ENCODE results near the gene PPP3CA. TPM values are rescaled to one million over a fixed set of nuclear protein-coding genes. Genes with fewer than 3 reads are reported as not detected.
A peak's percentile ranks its signal among the peaks of the same experiment; 100 is the strongest.

The PPP3CA gene
- total and polyA plus RNA-seq, 2 donors from 2014 or later = 6.9 to 31.5 TPM

GRCh38 chr4:100977274-100977673 is 370.1 kb downstream of the PPP3CA start:
- H3K9me3 ChIP-seq (ENCODE audit: control insufficient read depth in 2 of 3, insufficient read depth in 1 of 3, low read length in 3 of 3) = no peaks in the 10 kb centered on the region
- no peak for DNase-seq

More at GRCh38 chr4:100977274-100977673, 370.1 kb downstream of the PPP3CA start:
- Histone ChIP-seq H3K36me3 (ENCODE audit: control insufficient read depth in 2 of 3, insufficient read depth in 3 of 3, low read length in 3 of 3) (no peaks in the 10 kb centered on the region), H3K27ac (ENCODE audit: low read depth in 2 of 2, low read length in 2 of 2) (peak overlapping the region in 1 of 2 donors; percentile 49), H3K4me1 (ENCODE audit: control insufficient read depth in 2 of 3, insufficient read depth in 2 of 3, low read depth in 1 of 3, low read length in 3 of 3) (peaks cover 0 to 2% (median 0%) of the 10 kb centered on the region in 3 donors), H3K27me3 (ENCODE audit: control insufficient read depth, insufficient read depth, low read length) (no peaks in the 10 kb centered on the region), H3K4me3 (ENCODE audit: low read length in 3 of 3) (no peak overlapping the region), H3K9ac (ENCODE audit: low read length in 3 of 3) (no peak overlapping the region)
- no peak for FAIRE-seq
- intact Hi-C loops (cut with DNase I) = no loop called here
- no peak for TF ChIP-seq CTCF (IDR thresholded peaks at IDR 0.05; ENCODE audit: borderline replicate concordance, extremely low read depth, insufficient read depth)

Small RNAs within 50 kb of the gene (microRNA-seq; reads per million reads assigned to microRNA genes)
- 1.7 reads per million for gene MIR1255A
- not detected for gene MIR8066
